H4 (cell line): ENCODE results near the gene ERN1. TPM values are rescaled to one million over a fixed set of nuclear protein-coding genes. Genes with fewer than 3 reads are reported as not detected.

Experiments
- DNase-seq: peaks from one replicate; pipeline ENCODE4 v3.0.0-alpha.2; 2015; ENCODE audit warnings: low spot score
- total RNA-seq: library from RNA; depleted of rRNA; stranded (reverse); fragments of >200 nt; shearing (Covaris generic); gene quantifications from 2 replicates; pipeline ENCODE4 v1.2.3, GENCODE V29; 2014

Gene ERN1
- total RNA-seq, 1 experiment from 2014 or later: 2.7 TPM

DNA sequence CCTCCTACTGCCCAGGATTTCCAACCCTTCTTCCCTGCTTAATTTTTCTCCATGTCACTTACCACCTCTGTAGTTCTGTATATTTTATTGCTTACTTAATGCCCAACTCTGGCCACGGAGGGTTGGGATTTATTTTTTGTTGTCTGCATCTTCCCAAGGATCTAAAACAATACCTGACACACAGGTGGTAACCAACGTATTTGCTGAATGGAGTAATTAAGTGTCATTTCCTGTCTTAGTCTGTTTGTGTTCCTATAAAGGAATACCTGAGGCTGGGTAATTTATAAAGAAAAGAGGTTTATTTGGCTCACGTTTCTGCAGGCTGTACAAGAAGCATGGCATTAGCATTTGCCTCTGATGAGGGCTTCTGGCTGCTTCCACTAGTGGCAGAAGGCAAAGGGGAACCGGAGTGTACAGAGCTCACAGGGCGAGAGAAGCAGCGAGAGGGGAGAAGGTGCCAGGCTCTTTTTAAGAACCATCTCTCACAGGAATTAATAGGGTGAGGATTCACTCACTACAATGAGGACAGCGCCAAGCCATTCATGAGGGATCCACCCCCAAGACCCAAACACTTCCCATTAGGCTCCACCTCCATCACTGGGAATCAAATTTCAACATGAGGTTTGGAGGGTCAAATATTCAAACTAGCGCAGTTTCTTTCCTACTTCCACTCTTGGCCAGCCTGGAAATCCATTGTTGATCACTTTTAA lies 44.8 kb downstream of the ERN1 start:
- DNase-seq: no peak

DNA sequence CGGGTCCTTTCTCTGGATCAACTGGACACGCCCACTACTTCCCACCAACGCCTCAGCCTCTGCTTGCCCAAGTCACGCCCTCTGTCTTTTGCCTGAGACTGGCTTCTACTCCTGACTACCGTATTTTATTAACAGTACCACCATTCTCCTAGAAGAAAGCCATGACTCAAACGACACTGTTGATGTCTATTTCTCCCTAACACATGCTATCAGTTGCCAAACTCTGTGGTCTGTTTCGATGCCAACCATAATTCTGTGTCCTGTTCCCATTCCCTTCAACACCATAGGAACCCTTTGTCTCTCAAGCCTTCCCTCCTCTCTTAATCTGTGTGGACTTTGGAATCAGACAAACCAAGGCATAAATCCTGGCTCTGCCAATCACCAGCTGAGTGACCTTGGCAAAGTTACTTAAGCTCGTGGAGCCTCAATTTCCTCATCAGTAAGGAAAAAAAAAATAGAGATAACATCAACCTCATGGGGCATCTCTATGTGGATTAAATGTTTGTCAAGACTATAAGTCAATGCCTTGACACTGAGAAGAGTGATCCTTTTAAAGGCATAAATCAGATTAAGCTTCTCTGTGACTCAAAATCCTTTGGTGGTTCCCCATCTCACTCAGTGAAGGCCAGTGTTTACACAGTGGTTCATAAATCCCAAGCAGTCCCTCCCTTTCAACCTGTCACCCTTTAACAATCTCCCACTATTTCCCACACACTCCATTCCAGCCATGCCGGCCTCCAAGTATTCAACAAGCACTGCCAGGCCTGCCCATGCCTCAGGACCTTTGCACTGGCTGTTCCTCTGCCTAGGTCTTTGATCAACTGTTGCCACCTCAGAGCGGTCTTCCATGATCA lies 45.6 kb downstream of the ERN1 start:
- peak; percentile 57 for DNase-seq

DNA sequence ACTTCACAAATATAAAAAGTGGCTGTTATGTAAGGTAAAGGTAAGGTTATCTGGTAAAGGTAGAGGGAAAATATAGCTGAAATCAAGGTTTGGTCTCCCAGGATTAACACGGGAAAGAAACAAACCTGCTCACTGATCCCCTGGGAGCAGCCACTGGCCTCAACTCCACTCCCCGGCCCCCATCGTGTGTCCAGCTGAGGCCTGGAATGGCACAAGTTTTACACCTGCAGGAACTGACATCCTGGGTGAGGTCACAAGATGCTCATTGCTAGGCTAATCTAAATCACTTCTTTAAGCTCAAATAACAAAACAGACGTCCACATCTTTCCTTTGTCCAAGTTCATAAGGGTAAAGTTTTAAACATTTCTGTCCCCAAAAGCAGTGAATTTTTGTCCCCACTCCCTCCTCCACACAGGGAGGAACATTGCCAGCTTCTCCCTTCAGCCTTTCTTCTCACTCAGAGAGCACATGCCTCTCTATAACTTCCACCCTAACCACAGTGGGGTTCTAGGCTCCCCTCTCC lies 46.3 kb downstream of the ERN1 start:
- DNase-seq: no peak

DNA sequence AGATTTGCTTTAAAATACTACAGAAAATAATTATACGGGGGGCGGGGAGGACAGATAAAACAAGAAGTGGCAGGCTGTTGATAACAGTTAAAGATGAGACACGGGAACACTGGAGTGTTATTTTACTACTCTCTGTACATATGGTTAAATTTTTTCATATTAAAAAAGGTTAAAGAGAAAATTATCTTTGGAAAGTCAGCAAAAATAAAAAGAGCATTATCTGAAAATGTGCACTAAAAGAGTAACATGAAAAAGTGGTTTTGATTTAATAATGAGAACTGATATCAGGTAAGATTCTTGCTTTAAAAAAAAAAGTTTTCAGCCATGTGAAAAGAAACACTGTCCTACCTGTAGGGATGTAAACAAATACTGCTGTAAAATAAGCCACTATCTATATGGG lies 46.9 kb downstream of the ERN1 start:
- no peak for DNase-seq

DNA sequence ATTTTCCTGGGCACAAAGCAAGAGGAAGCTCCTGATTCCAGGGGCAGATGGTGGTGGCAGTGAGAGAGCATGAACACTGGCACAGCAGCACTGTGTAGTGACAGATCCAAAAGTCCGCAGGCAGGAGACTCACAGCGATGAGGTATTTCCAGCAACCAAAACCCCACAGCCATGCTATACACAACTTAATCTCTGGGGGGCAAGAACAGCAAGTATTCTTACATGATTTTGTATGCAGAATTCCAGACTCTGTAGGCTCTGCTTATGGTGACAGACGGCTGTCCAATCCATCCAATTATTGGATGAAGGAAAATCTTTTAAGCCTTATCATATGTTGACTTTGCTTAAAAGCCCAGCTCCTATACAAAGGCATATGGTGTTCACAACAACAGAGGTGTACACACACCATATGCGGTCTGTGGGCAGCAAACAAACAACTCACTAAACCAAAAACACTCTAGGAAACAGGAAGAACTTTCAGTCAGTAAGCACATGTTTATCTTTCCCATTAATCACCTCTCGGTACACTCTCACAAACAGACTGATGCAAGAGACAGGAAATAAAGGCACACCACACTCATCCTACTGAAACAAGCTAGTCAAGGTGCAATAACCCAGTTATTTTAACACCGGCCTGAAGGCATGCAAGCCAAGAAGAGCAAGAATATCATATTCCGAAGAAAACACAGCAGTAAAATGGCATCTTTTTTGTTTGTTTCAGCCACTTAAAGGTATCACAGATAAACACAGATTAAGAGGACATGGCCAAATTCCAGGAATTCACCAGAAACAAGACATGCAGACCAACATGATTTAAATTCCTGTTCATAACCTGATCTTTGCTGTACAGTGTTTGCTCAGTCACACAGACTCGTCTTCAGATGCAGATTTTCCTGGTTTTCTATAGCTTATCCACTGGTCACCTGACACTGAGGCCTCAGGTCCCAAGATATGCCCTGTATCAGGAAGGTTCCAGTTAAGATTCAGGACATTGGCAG lies 47.8 kb downstream of the ERN1 start:
- DNase-seq: peak; percentile 95

DNA sequence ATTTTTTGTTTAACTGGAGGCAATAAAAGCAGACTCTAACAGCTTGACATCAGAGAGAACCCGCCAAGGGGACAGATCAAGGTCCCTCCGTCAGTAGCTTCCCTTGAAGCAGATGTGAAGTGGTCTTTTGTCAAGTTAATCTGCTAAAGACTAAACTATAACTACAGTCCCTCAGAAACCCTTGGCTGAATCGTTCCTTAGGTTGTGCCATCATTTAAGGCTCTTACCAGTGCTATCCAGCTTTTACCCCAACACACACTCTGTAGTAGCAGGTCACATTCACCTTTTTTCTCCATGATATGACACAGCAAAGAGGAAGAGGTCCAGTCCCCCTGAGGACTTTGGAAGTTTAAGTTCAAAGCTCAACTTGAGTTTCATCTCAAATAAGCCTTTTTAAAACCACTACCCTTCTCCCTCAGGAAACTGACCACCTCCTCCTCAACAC lies 49.7 kb downstream of the ERN1 start:
- no peak for DNase-seq

DNA sequence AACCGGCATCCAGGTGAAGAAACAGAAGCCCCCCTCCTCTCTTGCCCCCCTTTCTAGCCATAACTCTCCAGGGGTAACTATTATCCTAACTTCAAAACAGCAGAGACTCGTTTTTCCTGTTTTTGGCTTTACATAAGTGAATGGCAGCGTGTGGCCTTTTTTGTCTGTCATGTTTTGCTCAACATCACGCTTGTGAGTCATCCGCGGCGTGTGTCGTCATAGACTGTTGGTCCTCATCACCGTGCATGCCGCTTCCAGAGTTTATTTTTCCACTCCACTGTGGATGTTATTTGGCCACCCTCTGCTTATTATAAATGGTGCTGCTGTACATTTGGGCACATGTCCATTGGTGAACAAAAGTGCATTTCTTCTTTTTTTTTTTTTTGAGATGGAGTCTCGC lies 52.6 kb downstream of the ERN1 start:
- DNase-seq: no peak

DNA sequence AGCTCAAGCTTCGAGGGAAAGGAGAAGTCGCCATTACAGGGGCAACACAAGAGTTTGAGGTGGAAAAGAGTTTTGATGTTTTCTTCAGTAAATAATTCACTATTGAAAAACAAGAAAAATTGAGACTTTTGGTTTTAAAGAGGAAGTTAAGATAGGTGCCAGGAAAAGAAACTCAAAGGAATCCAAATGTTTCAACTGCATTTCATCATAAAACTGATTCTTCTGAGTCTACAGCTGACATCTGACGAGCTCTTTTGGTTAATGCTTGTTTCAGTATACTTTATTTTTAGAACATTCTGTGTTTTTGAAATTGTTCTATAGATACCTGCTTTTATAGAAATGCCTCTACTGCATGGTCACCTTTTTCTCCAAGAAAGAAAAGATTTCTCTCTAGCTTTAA lies 54.0 kb downstream of the ERN1 start:
- DNase-seq: no peak

DNA sequence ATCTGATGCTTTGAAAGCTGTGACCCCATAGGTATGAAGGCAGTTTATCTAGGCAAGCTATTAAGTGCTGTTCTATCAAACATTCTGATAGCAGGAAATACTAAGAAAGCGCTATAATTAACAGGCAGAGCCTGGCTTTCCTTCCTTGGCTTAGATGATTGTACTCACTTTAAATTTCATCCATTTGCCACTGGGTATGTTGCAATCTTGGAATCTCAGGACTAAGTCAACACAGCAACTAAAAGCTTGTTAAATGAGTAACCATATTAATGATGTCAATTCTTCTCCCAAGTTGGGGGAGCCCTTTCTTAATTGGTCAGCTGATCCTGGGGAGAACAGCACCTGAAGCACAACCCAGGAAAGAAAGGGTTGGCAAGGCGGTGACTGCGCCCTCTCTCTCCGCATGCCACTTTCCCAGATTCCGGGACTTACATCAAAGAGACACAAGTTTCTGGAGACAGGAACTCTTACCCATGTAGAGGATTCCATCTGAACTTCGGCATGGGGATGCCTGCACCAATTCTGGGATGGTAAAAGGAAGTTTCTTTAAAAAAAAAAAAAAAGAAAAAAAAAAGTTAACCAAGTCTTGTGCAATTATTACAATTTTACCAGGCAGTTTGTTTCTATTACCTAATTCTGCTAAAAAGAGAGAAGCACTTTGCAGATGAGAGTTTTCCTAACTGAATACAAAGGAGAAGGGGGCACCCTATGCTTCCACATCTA lies 55.1 kb downstream of the ERN1 start:
- no peak for DNase-seq

DNA sequence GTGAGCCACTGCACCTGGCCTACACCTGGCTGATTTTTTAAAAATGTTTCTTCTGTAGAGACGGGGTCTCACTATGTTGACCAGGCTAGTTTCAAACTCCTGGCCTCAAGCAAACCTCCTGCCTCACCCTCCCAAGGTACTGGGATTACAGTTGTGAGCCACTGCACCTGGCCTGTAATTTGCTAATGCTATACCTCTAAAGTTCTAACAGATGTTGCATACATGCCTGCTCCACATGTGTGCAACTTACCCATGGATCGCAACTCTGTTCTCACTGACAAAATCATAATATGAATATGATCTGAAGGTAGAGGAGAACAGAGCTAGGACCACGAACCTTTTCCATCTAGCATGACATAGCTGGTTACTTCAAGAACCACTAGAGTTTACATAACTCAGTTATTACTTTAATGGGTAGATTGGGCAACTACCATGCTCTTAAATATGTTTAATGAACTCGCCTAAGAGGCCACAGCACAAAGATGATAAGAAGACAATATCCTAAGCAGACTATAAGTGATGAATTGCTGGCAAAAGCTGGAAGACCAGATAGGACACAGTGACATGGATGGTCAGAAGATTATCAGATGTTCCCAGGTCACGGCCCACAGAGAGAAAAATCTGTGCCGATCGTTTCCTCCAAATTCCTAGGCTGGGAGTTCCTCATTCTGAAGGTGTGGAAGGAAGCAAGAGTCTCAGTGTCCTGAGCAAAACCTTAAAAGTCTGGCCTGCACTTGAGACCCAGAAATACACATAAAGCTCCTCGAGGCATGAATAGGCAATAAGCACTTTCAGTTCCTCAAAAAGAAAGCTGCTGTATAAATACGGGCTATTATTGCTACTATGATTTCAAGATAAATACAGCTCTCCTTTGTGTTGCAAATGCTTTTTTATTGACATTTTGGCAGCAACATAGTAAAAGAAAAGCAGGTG lies 55.9 kb downstream of the ERN1 start:
- DNase-seq: no peak

DNA sequence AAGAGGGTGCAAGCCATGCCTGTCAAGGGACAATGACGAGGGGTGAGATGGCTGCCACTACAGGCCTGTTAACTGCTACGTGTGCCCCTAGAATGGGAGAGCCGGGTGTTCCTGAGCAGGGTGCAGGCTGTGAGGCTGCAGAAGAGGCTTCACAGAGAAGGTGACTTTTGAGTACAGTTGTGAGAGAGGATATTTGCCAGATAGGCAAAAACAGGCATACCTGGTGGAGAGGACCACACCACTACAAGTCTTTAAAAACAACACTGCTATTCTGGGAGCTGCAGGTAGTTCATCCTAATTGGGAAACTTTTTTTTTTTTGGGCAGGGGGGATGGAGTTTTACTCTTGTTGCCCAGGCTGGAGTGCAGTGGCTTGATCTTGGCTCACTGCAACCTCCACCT lies 58.8 kb downstream of the ERN1 start:
- no peak for DNase-seq

DNA sequence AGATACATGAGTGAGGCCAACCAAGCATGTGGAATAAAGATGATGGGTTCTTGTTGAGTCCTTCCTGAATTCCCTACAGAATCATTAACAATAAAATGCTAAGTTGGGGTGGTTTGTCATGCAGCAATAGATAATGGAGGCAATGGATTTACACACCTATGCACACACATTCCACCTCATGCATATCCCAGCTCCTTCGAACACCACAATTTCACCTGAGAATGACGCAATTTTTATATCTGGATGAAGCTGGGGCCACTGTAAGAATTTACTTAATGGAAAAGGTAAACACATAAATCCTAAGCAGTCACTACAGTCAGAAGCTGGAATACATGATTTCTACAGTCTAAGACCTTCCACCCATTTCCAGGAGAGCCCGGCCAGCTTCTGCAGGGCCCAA lies 59.7 kb downstream of the ERN1 start:
- no peak for DNase-seq

DNA sequence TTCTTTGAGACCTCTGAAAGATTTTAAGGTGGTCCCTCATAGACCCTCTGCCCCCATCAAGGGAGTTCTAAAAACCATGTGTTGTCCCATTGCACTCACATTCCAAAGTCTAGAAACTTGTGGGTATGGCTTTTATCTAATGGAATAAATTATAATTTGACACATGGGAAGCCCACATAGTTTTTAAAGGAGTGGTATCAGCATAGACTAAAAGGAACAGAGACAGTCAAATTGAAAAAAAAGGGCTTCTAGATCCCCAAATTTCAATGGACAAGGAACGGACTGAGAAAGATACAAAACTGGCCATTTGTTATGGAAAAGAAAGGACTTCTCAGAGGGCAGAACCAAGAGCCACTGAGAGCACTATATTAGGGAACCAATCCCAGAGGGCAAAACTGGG lies 60.8 kb downstream of the ERN1 start:
- no peak for DNase-seq

DNA sequence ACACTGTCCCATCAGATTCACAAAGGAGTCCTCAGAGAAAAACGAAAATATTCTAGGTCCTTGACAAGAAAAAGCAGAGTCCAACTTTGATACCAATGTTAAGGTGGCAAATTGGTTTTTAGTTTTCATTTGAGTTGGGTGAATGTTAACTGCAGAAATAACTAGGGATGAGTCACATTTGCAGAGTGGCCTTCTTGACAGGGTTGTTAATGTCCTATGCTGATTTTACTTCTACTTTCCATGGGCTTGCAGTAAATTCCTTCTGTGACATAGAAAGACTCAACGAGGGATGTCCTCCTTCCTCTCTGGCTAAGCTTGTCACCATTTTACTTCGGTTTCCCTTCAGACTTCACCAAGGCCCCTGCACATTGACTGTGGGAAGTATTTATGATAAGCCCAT lies 62.3 kb downstream of the ERN1 start:
- DNase-seq: no peak

DNA sequence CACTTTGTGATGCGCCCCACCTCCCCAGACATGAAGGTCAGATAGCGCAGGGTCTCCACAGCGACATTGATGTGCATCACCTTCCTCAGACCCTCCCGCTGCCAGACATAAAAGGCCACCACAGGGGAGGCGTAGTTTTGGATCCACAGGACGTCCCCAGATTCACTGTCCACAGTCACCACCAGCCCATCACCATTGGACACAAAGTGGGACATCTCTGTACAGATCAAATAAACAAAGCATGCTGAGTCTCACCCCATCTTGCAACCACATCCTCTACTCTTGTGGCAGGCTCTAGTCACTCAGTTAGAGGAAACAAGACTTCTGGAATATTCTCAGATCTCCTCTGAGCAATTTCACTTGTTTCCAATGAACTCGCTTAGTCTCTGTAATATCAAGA lies 63.2 kb downstream of the ERN1 start:
- no peak for DNase-seq

DNA sequence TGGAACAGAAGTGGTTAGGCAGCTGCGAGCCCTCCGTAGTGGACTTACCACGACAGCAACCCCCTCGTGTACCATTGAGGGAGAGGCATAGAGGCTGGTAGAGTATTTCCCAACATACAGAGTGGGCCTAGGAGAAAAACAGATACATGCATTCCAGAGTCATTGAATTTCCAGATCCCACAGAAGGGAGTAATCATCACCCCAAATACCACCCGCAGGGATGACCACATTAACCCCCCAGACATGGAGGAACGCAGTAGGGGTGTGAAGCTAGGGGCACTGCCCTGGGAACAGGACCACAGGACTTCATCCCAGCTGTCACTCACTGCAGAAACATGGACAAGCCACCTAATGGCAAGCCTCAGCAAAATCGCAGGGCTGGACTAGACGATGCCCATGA lies 64.8 kb downstream of the ERN1 start:
- DNase-seq: no peak

DNA sequence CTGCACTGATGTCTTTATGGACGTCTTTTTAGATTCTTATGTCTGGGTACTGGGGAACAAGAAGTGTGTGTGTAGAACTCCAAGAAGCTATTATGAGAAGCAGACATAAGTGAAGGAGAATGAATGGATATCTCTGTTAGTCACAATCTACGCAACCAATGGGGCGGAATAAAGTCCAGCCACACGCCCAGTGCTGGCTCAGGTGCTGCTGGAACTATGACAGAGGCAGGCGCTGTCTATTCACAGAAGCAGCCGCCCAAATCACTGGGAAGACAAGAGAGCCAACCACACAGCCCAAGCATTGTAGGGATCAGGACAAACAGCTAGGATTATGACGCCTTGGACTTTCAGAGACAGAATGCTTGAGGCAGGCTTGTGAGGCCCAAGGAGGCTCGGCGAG lies 65.6 kb downstream of the ERN1 start:
- DNase-seq: no peak

DNA sequence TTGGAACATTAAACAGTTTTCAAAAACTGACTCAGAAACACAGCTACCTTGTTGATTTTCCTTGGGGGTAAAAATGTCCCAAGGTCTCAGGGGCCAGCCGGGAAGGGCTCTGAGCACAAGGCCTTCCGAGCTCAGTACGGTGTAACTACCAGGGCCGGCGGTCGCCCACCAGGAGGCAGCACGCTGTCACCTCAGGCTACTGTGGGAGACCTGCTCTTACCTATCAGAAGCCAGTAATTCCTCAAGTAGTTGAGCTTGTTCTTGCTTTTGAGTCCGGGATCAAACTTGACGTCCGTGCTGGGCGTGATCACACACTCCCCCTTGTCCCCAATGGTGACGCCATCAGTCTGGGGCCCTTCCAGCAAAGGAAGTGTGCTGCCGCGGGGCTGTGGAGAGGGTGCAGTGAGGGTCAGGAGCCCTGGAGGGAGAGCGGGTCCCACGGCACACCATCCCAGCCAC lies 66.1 kb downstream of the ERN1 start:
- no peak for DNase-seq

DNA sequence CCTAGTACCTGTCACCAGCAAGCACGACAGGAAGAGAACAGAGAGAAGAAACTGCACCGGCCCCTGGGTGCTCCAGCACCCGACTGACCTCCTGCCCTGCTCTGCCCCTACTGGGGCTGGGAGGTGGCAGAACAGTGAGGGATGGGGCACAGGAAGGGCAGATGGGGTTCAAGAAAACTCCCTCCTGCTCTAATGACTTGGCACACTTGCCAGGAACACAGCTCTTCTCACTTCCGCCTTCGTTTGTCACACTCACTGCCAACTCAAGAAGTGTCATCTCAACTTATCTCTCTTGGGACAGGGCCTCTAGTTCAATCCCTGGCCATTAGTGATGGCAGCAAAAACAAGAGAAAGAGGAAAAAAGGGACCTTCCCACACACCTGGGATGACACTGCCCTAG lies 66.9 kb downstream of the ERN1 start:
- DNase-seq: no peak
